ENCODE measurements around the gene MCF2L. TPM values are rescaled to one million over a fixed set of nuclear protein-coding genes. Genes with fewer than 3 reads are reported as not detected.
A peak's percentile ranks its signal among the peaks of the same experiment; 100 is the strongest.
"Not testable (repeated sequence)": the region's sequence is repeated elsewhere in the genome, so short reads cannot be mapped to it uniquely, and the experiment has no call there.

Gene MCF2L
- total RNA-seq, 2 experiments from 2014 or later, result 6.5 to 7.4 TPM

- peaks cover 34% of the 10 kb centered on the region for H3K27me3 Mint-ChIP-seq (ENCODE audit: low read depth)
- H3K4me3 Mint-ChIP-seq, result no peak overlapping the region
- intact Hi-C loops (cut with micrococcal nuclease), result no loop called here
- H3K36me3 Mint-ChIP-seq (ENCODE audit: low read depth), result no peaks in the 10 kb centered on the region
- CTCF ChIA-PET, result interaction anchor here (1.2 to 1.5 kb wide), 3 partner anchors 10 to 96 kb away, joined by 3 to 6 read pairs (median 5); no protein-coding TSS in a partner anchor
- H3K27ac Mint-ChIP-seq, result no peak overlapping the region
- no peaks in the 10 kb centered on the region for H3K4me1 Mint-ChIP-seq (ENCODE audit: low read depth)
- DNase-seq, result no peak
- H3K9me3 Mint-ChIP-seq, result no peaks in the 10 kb centered on the region
Measured at GRCh38 chr13:112932971-112933370, 36.0 kb upstream of the MCF2L start.

- Mint-ChIP-seq H3K4me1 (ENCODE audit: low read depth) (no peaks in the 10 kb centered on the region), H3K36me3 (ENCODE audit: low read depth) (no peaks in the 10 kb centered on the region), H3K9me3 (no peaks in the 10 kb centered on the region), H3K27me3 (ENCODE audit: low read depth) (peaks cover 28% of the 10 kb centered on the region), H3K27ac (no peak overlapping the region), H3K4me3 (no peak overlapping the region)
- DNase-seq, result no peak
- intact Hi-C loops (cut with micrococcal nuclease), result no loop called here
- CTCF ChIA-PET, result interaction anchor here (1.2 to 1.5 kb wide), 2 partner anchors 9 to 35 kb away, joined by 3 to 5 read pairs; no protein-coding TSS in a partner anchor
Measured at GRCh38 chr13:112933649-112934048, 35.4 kb upstream of the MCF2L start.

- H3K27ac Mint-ChIP-seq, result no peak overlapping the region
- DNase-seq, result no peak
- H3K4me3 Mint-ChIP-seq, result no peak overlapping the region
- no peaks in the 10 kb centered on the region for H3K9me3 Mint-ChIP-seq
- H3K27me3 Mint-ChIP-seq (ENCODE audit: low read depth), result peaks cover 26% of the 10 kb centered on the region
- CTCF ChIA-PET, result interaction anchor here (1.2 kb wide), 1 partner anchor 9 kb away, joined by 3 read pairs; no protein-coding TSS in a partner anchor
- H3K36me3 Mint-ChIP-seq (ENCODE audit: low read depth), result no peaks in the 10 kb centered on the region
- no peaks in the 10 kb centered on the region for H3K4me1 Mint-ChIP-seq (ENCODE audit: low read depth)
- intact Hi-C loops (cut with micrococcal nuclease), result no loop called here
Measured at GRCh38 chr13:112934078-112934477, 34.9 kb upstream of the MCF2L start.

- H3K4me1 Mint-ChIP-seq (ENCODE audit: low read depth), result peaks cover 7% of the 10 kb centered on the region
- no peaks in the 10 kb centered on the region for H3K9me3 Mint-ChIP-seq
- no peaks in the 10 kb centered on the region for H3K36me3 Mint-ChIP-seq (ENCODE audit: low read depth)
- H3K4me3 Mint-ChIP-seq, result no peak overlapping the region
- no peak overlapping the region for H3K27ac Mint-ChIP-seq
- H3K27me3 Mint-ChIP-seq (ENCODE audit: low read depth), result peaks cover 6% of the 10 kb centered on the region
- DNase-seq, result no peak
- CTCF ChIA-PET, result interaction anchor here (0.8 kb wide), 1 partner anchor 93 kb away, joined by 3 read pairs; no protein-coding TSS in a partner anchor
- intact Hi-C loops (cut with micrococcal nuclease), result no loop called here
Measured at GRCh38 chr13:112938680-112939079, 30.3 kb upstream of the MCF2L start.

- Mint-ChIP-seq H3K4me1 (ENCODE audit: low read depth) (peaks cover 7% of the 10 kb centered on the region), H3K36me3 (ENCODE audit: low read depth) (no peaks in the 10 kb centered on the region), H3K27ac (no peak overlapping the region), H3K27me3 (ENCODE audit: low read depth) (peaks cover 6% of the 10 kb centered on the region), H3K4me3 (no peak overlapping the region), H3K9me3 (no peaks in the 10 kb centered on the region)
- DNase-seq, result no peak
- intact Hi-C loops (cut with micrococcal nuclease), result loop anchor here (5.0 kb wide), 1 partner anchor 357 kb away; the partner anchor contains the start of gene LAMP1
- CTCF ChIA-PET, result interaction anchor here (6.6 kb wide), 1 partner anchor 89 kb away, joined by 61 read pairs; no protein-coding TSS in a partner anchor
Measured at GRCh38 chr13:112940236-112940635, 28.8 kb upstream of the MCF2L start.

GRCh38 chr13:112941349-112941748 is 27.7 kb upstream of the MCF2L start:
- intact Hi-C loops (cut with micrococcal nuclease), result loop anchor here (5.0 kb wide), 1 partner anchor 356 kb away; the partner anchor contains the start of gene LAMP1
- Mint-ChIP-seq H3K27me3 (ENCODE audit: low read depth) (peaks cover 9% of the 10 kb centered on the region), H3K27ac (no peak overlapping the region), H3K4me1 (ENCODE audit: low read depth) (peaks cover 7% of the 10 kb centered on the region), H3K4me3 (no peak overlapping the region), H3K36me3 (ENCODE audit: low read depth) (no peaks in the 10 kb centered on the region), H3K9me3 (no peaks in the 10 kb centered on the region)
- CTCF ChIA-PET, result interaction anchor here (6.6 kb wide), 1 partner anchor 88 kb away, joined by 61 read pairs; no protein-coding TSS in a partner anchor
- no peak for DNase-seq

GRCh38 chr13:112941765-112942164 is 27.2 kb upstream of the MCF2L start:
- intact Hi-C loops (cut with micrococcal nuclease), result loop anchor here (1.0 to 5.0 kb wide), 6 partner anchors 61 to 621 kb away; partner anchors contain the start of genes LAMP1 and PCID2
- not testable (repeated sequence) for DNase-seq; H3K4me1 Mint-ChIP-seq (ENCODE audit: low read depth); H3K36me3 Mint-ChIP-seq (ENCODE audit: low read depth); H3K4me3 Mint-ChIP-seq; H3K9me3 Mint-ChIP-seq; H3K27me3 Mint-ChIP-seq (ENCODE audit: low read depth); H3K27ac Mint-ChIP-seq
- CTCF ChIA-PET, result interaction anchor here (6.6 kb wide), 1 partner anchor 88 kb away, joined by 61 read pairs; no protein-coding TSS in a partner anchor

- Mint-ChIP-seq H3K4me1 (ENCODE audit: low read depth) (peaks cover 7% of the 10 kb centered on the region), H3K4me3 (peak overlapping the region; percentile 81), H3K9me3 (no peaks in the 10 kb centered on the region), H3K27ac (no peak overlapping the region), H3K27me3 (ENCODE audit: low read depth) (peaks cover 5% of the 10 kb centered on the region), H3K36me3 (ENCODE audit: low read depth) (no peaks in the 10 kb centered on the region)
- CTCF ChIA-PET, result interaction anchor here (0.7 to 6.6 kb wide), 10 partner anchors 9 to 451 kb away, joined by 3 to 61 read pairs (median 3); no protein-coding TSS in a partner anchor
- intact Hi-C loops (cut with micrococcal nuclease), result loop anchor here (1.0 to 5.0 kb wide), 7 partner anchors 26 to 620 kb away; partner anchors contain the start of genes LAMP1 and PCID2
- DNase-seq, result peak; percentile 99
Measured at GRCh38 chr13:112942689-112943308, 26.2 kb upstream of the MCF2L start.

- Mint-ChIP-seq H3K4me1 (ENCODE audit: low read depth) (peaks cover 7% of the 10 kb centered on the region), H3K36me3 (ENCODE audit: low read depth) (no peaks in the 10 kb centered on the region), H3K4me3 (peak overlapping the region; percentile 81), H3K27me3 (ENCODE audit: low read depth) (peaks cover 5% of the 10 kb centered on the region), H3K9me3 (no peaks in the 10 kb centered on the region), H3K27ac (no peak overlapping the region)
- intact Hi-C loops (cut with micrococcal nuclease), result loop anchor here (1.0 to 5.0 kb wide), 4 partner anchors 25 to 619 kb away; partner anchors contain the start of gene LAMP1
- peak; percentile 30 for DNase-seq
- CTCF ChIA-PET, result interaction anchor here (0.7 to 6.6 kb wide), 10 partner anchors 10 to 451 kb away, joined by 3 to 61 read pairs (median 3); no protein-coding TSS in a partner anchor
Measured at GRCh38 chr13:112943309-112944125, 25.5 kb upstream of the MCF2L start.

GRCh38 chr13:112947796-112948195 is 21.2 kb upstream of the MCF2L start:
- CTCF ChIA-PET, result no interaction called here

GRCh38 chr13:112951674-112952371 is 17.2 kb upstream of the MCF2L start:
- no peaks in the 10 kb centered on the region for H3K36me3 Mint-ChIP-seq (ENCODE audit: low read depth)
- intact Hi-C loops (cut with micrococcal nuclease), result no loop called here
- DNase-seq, result no peak
- CTCF ChIA-PET, result no interaction called here
- no peaks in the 10 kb centered on the region for H3K9me3 Mint-ChIP-seq
- no peak overlapping the region for H3K4me3 Mint-ChIP-seq
- H3K4me1 Mint-ChIP-seq (ENCODE audit: low read depth), result no peaks in the 10 kb centered on the region
- no peak overlapping the region for H3K27ac Mint-ChIP-seq
- peaks cover 4% of the 10 kb centered on the region for H3K27me3 Mint-ChIP-seq (ENCODE audit: low read depth)

More at GRCh38 chr13:112947796-112948195, 21.2 kb upstream of the MCF2L start:
- intact Hi-C loops (cut with micrococcal nuclease), result no loop called here
- H3K9me3 Mint-ChIP-seq, result no peaks in the 10 kb centered on the region
- no peak overlapping the region for H3K27ac Mint-ChIP-seq
- H3K36me3 Mint-ChIP-seq (ENCODE audit: low read depth), result no peaks in the 10 kb centered on the region
- no peak for DNase-seq
- no peak overlapping the region for H3K4me3 Mint-ChIP-seq
- peaks cover 7% of the 10 kb centered on the region for H3K27me3 Mint-ChIP-seq (ENCODE audit: low read depth)
- peaks cover under 1% of the 10 kb centered on the region for H3K4me1 Mint-ChIP-seq (ENCODE audit: low read depth)
